ENCODE results near the gene BRD1.

The BRD1 gene

DNA sequence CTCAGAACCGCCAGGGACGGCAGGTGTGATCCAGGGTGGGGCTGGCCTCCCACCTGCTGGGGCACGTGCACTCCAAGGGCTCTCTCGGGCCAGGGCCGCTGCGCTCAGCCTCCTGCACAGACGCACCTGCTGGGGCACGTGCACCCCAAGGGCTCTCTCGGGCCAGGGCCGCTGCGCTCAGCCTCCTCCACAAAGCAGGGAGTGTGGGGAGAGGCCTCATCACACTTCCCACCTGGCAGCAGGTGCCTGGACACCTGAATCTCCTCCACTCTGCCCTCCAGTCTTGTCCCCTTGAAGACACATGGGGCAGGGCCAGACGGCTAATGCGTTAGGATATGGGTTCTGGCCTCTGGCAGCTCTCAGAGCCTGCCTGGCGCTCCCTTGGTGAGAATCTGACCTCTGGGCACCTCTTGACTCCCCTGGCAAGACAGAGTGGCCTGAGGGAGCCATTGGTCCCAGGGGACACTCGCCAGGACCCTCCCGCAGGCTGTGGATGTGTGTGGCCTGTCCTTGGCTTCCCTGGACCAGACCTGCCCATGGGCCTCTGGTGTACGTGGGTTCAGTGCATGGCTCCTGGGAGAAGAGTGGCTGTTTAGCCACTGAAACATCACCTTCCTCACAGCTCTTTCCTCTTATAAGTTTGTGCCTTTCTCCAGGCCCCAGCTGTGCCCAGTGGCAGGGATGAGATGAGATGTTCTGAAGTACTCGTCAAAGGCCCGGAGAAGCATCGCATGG is 73.5 kb downstream of the BRD1 start:
- no peak for DNase-seq (ENCODE audit: low read depth, low spot score)
- ChIA-PET CTCF (no interaction called here), POLR2A (no interaction called here)
- no peak for TF ChIP-seq CTCF (IDR thresholded peaks at IDR 0.05; ENCODE audit: insufficient read depth, low read length, missing control alignments)
- no peak overlapping the region for H3K4me3 ChIP-seq (ENCODE audit: low read depth, low read length)

DNA sequence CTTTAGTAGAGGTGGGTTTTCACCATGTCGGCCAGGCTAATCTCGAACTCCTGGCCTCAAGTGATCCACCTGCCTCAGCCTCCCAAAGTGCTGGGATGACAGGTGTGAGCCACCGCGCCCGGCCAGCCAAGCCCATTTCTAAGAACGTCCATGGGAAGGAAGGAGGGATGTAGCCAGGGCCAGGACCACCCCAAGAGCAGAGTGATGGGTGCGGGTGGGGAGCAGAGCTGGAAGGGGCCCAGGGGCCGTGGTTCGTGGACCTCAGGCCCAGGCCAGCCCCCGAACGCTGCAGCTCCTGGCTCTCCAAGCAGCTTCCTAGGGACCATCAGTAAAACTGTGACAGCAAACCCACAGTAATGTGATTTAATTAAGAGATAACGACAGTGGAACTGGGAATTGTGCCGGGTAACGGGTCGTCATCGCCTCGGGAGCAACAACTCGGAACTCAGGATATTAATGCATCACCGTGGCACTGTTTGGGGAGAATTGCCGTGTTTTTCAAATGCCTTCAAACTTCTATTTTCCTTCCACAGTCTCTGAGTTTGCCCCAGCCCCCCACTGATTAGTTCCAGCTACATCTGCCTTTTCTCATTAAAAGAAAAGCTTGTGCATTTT is 74.3 kb downstream of the BRD1 start:
- POLR2A ChIA-PET: no interaction called here
- no peak for TF ChIP-seq CTCF (IDR thresholded peaks at IDR 0.05; ENCODE audit: insufficient read depth, low read length, missing control alignments)

GRCh38 chr22:49752598-49753091 is 75.0 kb downstream of the BRD1 start:
- CTCF ChIA-PET: no interaction called here
- no peak for TF ChIP-seq CTCF (IDR thresholded peaks at IDR 0.05; ENCODE audit: insufficient read depth, low read length, missing control alignments)
- H3K4me3 ChIP-seq (ENCODE audit: low read depth, low read length): no peak overlapping the region
- no peak for DNase-seq (ENCODE audit: low read depth, low spot score)
- POLR2A ChIA-PET: no interaction called here

More for the DNA sequence above, 74.3 kb downstream of the BRD1 start:
- CTCF ChIA-PET: no interaction called here
- DNase-seq (ENCODE audit: low read depth, low spot score): no peak
- H3K4me3 ChIP-seq (ENCODE audit: low read depth, low read length): no peak overlapping the region

GRCh38 chr22:49751966-49752597 is 75.6 kb downstream of the BRD1 start:
- ChIA-PET POLR2A (no interaction called here), CTCF (no interaction called here)
- no peak overlapping the region for H3K4me3 ChIP-seq (ENCODE audit: low read depth, low read length)
- no peak for DNase-seq (ENCODE audit: low read depth, low spot score)
- no peak for TF ChIP-seq CTCF (IDR thresholded peaks at IDR 0.05; ENCODE audit: insufficient read depth, low read length, missing control alignments)

GRCh38 chr22:49751318-49751965 is 76.2 kb downstream of the BRD1 start:
- H3K4me3 ChIP-seq (ENCODE audit: low read depth, low read length): no peak overlapping the region
- TF ChIP-seq CTCF (IDR thresholded peaks at IDR 0.05; ENCODE audit: insufficient read depth, low read length, missing control alignments): no peak
- CTCF ChIA-PET: no interaction called here
- POLR2A ChIA-PET: no interaction called here
- DNase-seq (ENCODE audit: low read depth, low spot score): no peak
